ENCODE data around the gene CLSTN2. TPM values are rescaled to one million over a fixed set of nuclear protein-coding genes. Genes with fewer than 3 reads are reported as not detected.

Gene CLSTN2
- total and polyA plus RNA-seq, 4 donors: 0.09 to 2.2 (median 0.55) TPM

DNA sequence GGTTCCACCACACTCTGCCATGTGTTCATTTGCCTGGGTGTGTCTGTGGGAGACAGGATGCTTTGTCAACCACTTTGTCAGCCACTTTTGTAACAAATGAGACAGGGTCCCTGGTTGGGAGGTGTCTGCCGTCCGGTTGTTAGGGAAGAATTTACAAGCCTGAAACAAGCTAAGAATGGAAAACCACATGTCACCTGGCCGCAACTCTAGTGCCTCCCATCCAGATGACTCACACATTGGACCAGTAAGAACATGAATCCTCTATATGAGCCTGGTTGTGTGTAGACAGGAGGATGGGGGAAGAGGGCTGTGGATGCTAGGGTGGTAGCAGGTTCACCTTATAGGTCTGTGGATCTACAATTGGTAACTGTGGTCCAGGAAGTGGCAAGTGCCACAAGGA lies 335.3 kb downstream of the CLSTN2 start:
- no peak overlapping the region for H3K27ac ChIP-seq (ENCODE audit: low read depth in 1 of 2, low read length in 2 of 2)
- WGBS: 91% methylated on average over 3 of the region's 3 CpGs
- H3K9me3 ChIP-seq (ENCODE audit: control insufficient read depth in 4 of 4, low read length in 3 of 4): no peaks in the 10 kb centered on the region
- no peaks in the 10 kb centered on the region for H3K36me3 ChIP-seq (ENCODE audit: control insufficient read depth in 4 of 4, insufficient read depth in 3 of 4, low read depth in 1 of 4, low read length in 3 of 4)
- H3K4me3 ChIP-seq (ENCODE audit: low read depth in 1 of 3, low read length in 3 of 3): no peak overlapping the region
- H3K9ac ChIP-seq (ENCODE audit: low read depth in 1 of 2, low read length in 2 of 2): no peak overlapping the region
- DNase-seq (ENCODE audit: low spot score): no peak
- TF ChIP-seq YY1 (IDR thresholded peaks at IDR 0.05): no peak
- no peaks in the 10 kb centered on the region for H3K4me1 ChIP-seq (ENCODE audit: control insufficient read depth in 4 of 4, insufficient read depth in 4 of 4, low read length in 3 of 4)
- H3K27me3 ChIP-seq (ENCODE audit: control insufficient read depth in 4 of 4, insufficient read depth in 4 of 4, low read length in 3 of 4): peaks cover 0 to 3% (median 0%) of the 10 kb centered on the region in 4 donors

- DNase-seq (ENCODE audit: low spot score): no peak
- no peak overlapping the region for H3K9ac ChIP-seq (ENCODE audit: low read depth in 1 of 2, low read length in 2 of 2)
- no peaks in the 10 kb centered on the region for H3K9me3 ChIP-seq (ENCODE audit: control insufficient read depth in 4 of 4, low read length in 3 of 4)
- H3K4me1 ChIP-seq (ENCODE audit: control insufficient read depth in 4 of 4, insufficient read depth in 4 of 4, low read length in 3 of 4): no peaks in the 10 kb centered on the region
- H3K27me3 ChIP-seq (ENCODE audit: control insufficient read depth in 4 of 4, insufficient read depth in 4 of 4, low read length in 3 of 4): no peaks in the 10 kb centered on the region
- WGBS: 51% methylated on average over 5 of the region's 5 CpGs
- no peak overlapping the region for H3K27ac ChIP-seq (ENCODE audit: low read depth in 1 of 2, low read length in 2 of 2)
- TF ChIP-seq HNF4A (conservative IDR thresholded peaks at IDR 0.05): no peak
- no peak for TF ChIP-seq MAX (IDR thresholded peaks at IDR 0.05)
- no peak for TF ChIP-seq GABPA (IDR thresholded peaks at IDR 0.05 in 1 of 2, conservative IDR thresholded peaks at IDR 0.05 in 1 of 2)
- no peak for TF ChIP-seq NR2F2 (IDR thresholded peaks at IDR 0.05)
- TF ChIP-seq HNF4G (IDR thresholded peaks at IDR 0.05): no peak
- no peak for TF ChIP-seq YY1 (IDR thresholded peaks at IDR 0.05)
- no peak for TF ChIP-seq JUND (IDR thresholded peaks at IDR 0.05)
- no peak for TF ChIP-seq RXRA (IDR thresholded peaks at IDR 0.05)
- H3K4me3 ChIP-seq (ENCODE audit: low read depth in 1 of 3, low read length in 3 of 3): no peak overlapping the region
- no peaks in the 10 kb centered on the region for H3K36me3 ChIP-seq (ENCODE audit: control insufficient read depth in 4 of 4, insufficient read depth in 3 of 4, low read depth in 1 of 4, low read length in 3 of 4)
Observed at GRCh38 chr3:140273542-140274195, 338.7 kb downstream of the CLSTN2 start.

- no peak overlapping the region for H3K27ac ChIP-seq (ENCODE audit: low read depth in 1 of 2, low read length in 2 of 2)
- TF ChIP-seq HNF4A (conservative IDR thresholded peaks at IDR 0.05): no peak
- DNase-seq (ENCODE audit: low spot score): no peak
- no peak overlapping the region for H3K4me3 ChIP-seq (ENCODE audit: low read depth in 1 of 3, low read length in 3 of 3)
- no peaks in the 10 kb centered on the region for H3K36me3 ChIP-seq (ENCODE audit: control insufficient read depth in 4 of 4, insufficient read depth in 3 of 4, low read depth in 1 of 4, low read length in 3 of 4)
- H3K9ac ChIP-seq (ENCODE audit: low read depth in 1 of 2, low read length in 2 of 2): no peak overlapping the region
- H3K27me3 ChIP-seq (ENCODE audit: control insufficient read depth in 4 of 4, insufficient read depth in 4 of 4, low read length in 3 of 4): no peaks in the 10 kb centered on the region
- 72% methylated on average over 5 of the region's 5 CpGs for WGBS
- no peaks in the 10 kb centered on the region for H3K4me1 ChIP-seq (ENCODE audit: control insufficient read depth in 4 of 4, insufficient read depth in 4 of 4, low read length in 3 of 4)
- H3K9me3 ChIP-seq (ENCODE audit: control insufficient read depth in 4 of 4, low read length in 3 of 4): no peaks in the 10 kb centered on the region
Observed at GRCh38 chr3:140274429-140274828, 339.4 kb downstream of the CLSTN2 start.

- TF ChIP-seq TAF1 (conservative IDR thresholded peaks at IDR 0.05) (no peak), RAD21 (IDR thresholded peaks at IDR 0.05) (peak; percentile 37 to 54)
- TF ChIP-seq, protein P1, sequence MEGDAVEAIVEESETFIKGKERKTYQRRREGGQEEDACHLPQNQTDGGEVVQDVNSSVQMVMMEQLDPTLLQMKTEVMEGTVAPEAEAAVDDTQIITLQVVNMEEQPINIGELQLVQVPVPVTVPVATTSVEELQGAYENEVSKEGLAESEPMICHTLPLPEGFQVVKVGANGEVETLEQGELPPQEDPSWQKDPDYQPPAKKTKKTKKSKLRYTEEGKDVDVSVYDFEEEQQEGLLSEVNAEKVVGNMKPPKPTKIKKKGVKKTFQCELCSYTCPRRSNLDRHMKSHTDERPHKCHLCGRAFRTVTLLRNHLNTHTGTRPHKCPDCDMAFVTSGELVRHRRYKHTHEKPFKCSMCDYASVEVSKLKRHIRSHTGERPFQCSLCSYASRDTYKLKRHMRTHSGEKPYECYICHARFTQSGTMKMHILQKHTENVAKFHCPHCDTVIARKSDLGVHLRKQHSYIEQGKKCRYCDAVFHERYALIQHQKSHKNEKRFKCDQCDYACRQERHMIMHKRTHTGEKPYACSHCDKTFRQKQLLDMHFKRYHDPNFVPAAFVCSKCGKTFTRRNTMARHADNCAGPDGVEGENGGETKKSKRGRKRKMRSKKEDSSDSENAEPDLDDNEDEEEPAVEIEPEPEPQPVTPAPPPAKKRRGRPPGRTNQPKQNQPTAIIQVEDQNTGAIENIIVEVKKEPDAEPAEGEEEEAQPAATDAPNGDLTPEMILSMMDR (IDR thresholded peaks at IDR 0.05; ENCODE audit: low read depth, low read length, missing input control): peak; percentile 5
- no peak overlapping the region for H3K9ac ChIP-seq (ENCODE audit: low read depth in 1 of 2, low read length in 2 of 2)
- no peaks in the 10 kb centered on the region for H3K4me1 ChIP-seq (ENCODE audit: control insufficient read depth in 4 of 4, insufficient read depth in 4 of 4, low read length in 3 of 4)
- H3K4me3 ChIP-seq (ENCODE audit: low read depth in 1 of 3, low read length in 3 of 3): no peak overlapping the region
- no peaks in the 10 kb centered on the region for H3K27me3 ChIP-seq (ENCODE audit: control insufficient read depth in 4 of 4, insufficient read depth in 4 of 4, low read length in 3 of 4)
- no peaks in the 10 kb centered on the region for H3K36me3 ChIP-seq (ENCODE audit: control insufficient read depth in 4 of 4, insufficient read depth in 3 of 4, low read depth in 1 of 4, low read length in 3 of 4)
- no peak overlapping the region for H3K27ac ChIP-seq (ENCODE audit: low read depth in 1 of 2, low read length in 2 of 2)
- no peaks in the 10 kb centered on the region for H3K9me3 ChIP-seq (ENCODE audit: control insufficient read depth in 4 of 4, low read length in 3 of 4)
- WGBS: 60% methylated on average over 3 of the region's 3 CpGs
- DNase-seq (ENCODE audit: low spot score): no peak
Observed at GRCh38 chr3:140276703-140277102, 341.7 kb downstream of the CLSTN2 start.
